DMS 273 (cell line): ENCODE results near the gene IL21.

Experiments used
- DNase-seq: peaks from one replicate; lab custom pipeline; 2025; ENCODE audit not compliant: unreplicated experiment; lab: John Stamatoyannopoulos, UW

The IL21 gene

DNA sequence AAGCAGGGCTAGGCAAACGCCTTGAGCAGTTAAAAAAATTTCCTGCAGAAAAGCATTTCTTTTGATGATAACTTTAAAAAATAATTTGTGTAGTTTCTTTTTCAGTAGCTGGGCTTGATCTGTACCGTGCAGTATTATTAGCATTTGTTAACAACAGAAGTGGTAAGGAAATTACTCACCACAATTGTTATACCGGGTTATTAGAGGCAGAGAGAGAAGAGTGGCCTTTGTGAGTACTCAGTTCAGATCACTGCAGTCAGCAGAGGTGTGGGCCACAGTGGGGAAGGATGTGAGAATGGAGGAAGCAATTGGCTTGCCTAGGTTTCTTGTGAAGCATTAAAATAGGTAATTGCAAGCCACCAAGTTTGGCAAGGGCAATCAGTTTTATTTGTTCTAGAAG is 14.3 kb upstream of the IL21 start:
- DNase-seq: no peak

DNA sequence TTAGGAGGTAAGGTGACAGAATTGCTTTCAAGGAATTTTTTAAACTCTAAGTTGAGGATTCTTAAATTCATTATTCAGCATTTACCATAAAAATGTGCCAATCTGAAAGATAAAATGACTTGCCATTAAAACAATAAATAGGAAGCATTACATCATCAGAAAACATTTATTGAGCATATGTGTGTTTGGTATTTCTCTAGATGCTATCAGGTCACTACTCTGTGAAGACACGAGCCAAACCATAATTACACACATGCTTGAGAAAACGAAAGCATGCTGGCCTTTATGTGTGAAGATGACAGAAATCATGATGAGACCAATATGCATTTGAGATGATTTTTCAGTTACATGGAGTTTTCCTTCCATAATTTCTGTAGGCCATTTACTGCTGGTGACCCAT is 12.3 kb upstream of the IL21 start:
- DNase-seq: peak; percentile 0

DNA sequence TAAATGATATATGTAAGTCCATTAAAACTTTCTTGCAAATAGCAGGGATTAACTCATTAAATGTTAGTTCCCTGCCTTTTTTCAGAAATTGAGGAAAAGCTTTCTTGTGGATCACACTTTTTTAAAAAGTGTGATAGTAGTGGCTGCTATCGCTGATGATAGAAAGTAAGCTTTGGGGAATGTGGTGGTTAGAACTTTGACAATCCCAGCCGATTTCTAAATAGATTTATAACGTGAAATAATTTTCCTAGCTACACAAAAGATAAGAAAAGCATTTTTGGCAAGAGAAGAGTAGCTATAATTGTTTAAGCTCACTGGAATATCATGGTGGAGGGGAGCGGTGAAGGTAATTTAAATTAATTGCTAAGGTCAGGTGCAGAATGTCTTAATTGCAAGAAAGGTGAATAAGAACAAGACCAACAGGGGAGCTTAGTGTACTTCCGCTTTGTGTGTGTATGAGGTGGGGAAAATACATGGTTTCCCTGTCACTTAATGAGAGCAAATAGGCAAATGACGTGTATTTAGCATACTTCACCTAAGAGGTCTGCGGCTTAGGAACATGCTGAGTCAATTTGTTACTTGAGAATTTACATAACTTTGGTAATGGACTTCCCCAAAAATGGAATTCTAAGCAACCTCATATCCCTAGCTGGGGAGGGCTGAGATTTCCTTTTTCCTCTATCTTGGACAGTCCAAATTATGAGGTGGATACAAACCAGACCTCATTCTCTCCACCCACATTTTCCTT is 11.7 kb upstream of the IL21 start:
- DNase-seq: no peak

DNA sequence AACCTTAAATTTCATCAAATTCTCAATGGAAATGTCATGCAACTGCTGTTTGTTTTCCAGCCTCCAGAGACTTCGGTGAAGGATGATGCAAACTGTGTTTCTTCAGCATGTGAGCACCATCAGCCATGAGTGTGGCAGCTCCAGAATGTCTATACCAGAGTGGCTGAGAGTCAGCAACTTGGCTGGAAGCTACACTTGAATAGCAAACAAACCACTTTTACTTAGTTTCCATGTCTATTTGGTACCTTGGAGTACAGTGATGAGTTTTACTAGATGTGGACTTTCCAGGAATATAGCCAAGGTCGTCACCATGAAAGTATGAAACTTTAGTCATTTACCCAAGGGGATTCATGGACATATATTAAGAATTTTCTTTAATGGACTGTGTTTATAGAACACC is 4.3 kb upstream of the IL21 start:
- no peak for DNase-seq

DNA sequence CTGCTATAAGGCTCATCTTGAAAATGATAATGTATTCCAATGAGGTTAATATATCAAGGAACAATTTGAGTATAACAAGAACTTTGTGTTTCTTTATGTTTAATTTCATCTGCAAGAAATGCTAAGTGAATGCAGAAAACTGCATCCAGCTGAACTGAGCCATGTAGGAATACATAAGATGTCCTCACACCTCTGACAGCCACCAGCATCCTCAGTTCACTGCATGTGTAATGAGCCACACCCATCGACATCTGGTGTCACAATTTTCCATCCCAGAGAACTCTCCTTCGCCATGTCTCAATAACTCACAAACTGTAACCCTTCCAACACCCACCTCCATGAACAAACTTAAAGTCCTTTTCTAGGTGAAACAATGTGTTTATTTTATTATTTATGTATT is 3.3 kb upstream of the IL21 start:
- peak; percentile 5 for DNase-seq

DNA sequence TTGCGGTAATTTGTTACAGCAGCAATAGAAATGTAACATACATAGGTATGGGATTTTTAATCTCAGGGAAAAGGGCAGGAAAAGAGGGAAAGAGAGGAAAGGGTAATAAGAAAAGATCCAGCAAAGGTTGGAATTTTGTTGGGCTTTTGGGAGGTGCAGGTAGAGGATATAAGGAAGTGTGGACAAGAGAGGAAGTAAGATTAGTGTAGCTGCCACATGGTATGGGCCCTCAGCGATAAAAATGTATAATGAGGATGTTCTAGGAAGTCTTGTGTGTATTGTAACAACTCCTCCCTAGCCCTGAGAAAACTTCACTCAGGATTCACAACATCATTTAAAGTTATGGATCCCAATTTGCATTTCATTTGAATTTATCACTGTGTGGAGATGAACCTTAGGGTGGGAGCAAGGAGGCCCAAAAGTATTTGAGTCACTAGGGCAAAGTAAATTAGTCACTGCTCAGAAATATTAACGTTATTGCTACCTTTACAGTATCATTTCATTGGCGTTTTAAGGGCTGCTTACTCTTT is 2.8 kb upstream of the IL21 start:
- no peak for DNase-seq

DNA sequence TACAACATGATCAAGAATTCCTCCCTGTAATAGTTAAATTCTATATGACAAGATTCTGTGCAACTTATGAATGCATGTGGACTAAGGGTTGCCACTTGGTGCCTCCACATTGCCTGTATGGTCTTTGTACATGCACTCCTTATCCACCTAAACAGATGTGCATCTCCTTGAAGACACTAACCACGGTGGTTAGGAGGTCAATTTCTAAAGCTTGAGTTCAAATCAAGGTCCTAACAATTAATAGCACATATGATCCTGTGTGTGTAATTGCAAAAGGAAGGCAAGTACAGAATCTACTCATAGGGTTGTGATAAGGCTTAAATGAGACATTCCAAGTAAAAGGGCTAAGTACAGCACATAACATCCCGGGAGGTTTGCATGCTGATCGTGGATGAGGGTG is 1.5 kb upstream of the IL21 start:
- DNase-seq: no peak

DNA sequence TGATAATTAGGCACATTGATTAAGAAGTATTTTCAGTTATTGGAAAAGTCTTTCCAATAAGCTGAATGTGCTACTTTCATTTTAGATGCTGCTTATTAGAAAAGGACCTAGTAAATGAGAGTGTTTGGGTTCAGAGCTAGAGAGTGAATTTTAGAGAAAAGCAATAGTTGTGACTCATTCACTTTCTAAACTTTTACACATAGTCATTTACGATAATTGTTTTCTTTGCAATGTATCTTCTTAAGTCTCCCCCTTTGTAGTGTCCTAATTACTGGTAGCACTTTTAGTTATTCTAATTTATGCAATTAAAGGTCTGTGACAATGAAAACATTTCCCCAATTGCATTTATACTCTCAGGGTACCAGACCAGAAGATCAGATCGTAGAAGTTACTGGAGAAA is 1.3 kb downstream of the IL21 start:
- no peak for DNase-seq

DNA sequence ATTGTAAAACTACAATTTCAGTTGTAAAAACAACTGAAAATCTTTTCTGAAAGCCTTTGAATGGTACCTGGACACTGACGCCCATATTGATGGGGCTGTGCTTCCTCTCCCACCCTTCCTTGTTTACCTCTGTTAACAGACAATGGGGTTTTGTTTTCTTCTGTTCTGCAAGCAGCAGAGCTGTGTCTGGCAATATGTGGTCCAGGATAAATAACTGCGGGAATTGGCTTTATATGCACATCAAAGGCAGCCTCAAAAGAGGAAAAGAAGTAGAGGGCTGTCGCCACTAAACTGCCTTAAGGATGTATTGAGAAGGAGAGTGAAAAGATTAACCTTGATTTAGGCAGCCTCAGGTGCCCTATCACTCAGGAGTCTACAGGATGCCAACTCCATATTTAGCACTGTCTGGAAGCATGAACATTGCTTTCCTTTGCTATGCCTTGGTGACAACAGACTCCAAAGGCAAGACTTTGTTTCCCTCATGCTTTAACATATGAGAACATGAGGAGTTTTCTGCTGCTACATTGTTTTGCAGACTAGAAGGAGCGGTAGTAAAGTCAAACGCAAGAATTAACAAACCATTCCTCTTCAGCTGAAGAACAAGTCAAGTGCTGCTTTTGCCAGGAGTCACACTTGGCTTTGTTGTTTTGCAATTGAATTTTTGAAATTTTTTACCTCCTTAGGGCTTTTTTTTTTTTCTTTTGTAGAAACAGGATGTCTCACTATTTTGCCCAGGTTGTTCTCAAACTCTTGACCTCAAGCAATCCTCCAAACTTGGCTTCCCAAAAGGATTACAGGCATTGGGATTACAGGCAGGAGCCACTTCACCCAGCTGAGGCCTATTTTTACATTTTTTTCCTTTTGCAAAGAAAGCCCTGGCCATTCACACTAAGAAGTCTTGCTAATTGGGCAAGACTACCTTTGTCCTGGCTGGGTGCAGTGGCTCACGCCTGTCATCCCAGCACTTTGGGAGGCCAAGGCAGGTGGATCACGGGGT is 3.0 kb downstream of the IL21 start:
- no peak for DNase-seq

DNA sequence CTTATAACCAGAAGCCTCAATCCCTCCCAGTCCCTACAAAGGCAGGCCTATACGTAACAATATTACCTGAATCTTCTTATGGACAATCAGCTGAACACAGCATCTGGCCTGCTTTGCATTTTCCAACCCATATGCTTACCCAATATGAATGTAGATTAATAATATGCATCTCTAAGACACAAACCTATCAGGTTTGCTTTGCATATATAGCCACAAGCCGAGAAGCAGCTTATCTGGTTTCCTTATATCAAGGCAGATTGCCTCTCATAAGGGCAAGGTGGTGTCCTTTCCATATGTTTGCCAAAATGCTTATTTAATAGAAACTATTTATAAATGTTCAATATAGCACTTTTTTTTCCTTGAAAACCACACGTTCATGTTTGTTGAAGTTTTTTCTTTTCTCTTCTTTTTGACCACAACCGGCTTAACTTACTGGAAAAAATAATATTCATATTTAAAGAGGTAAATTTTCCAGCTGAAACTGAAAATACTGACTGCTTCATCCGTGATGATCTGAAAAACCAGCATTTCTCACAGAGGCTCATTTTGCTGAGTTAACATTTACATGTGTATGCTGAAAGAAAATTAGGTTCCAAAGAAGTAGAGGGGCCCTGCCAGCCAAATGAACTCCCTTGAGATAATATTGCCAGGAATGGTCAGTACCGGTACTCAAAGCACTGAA is 3.8 kb downstream of the IL21 start:
- DNase-seq: no peak

DNA sequence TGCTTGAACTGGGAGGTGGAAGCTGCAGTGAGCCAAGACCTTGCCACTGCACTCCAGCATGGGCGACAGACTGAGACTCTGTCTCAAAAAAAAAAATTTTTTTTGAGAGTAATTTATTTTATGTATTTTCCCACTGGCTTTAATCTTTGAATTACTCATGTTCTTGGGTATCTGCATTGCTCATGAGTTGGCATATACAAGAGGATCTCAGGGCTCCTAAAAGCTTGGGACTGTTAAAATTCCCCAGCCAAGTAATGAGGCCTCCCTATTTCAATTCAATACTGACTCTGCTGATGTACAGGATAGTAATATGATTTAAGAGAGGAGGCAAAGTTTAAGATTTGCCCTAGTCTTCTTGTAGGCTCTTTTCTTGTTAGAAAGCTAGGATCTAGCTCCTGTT is 6.2 kb downstream of the IL21 start:
- DNase-seq: no peak

DNA sequence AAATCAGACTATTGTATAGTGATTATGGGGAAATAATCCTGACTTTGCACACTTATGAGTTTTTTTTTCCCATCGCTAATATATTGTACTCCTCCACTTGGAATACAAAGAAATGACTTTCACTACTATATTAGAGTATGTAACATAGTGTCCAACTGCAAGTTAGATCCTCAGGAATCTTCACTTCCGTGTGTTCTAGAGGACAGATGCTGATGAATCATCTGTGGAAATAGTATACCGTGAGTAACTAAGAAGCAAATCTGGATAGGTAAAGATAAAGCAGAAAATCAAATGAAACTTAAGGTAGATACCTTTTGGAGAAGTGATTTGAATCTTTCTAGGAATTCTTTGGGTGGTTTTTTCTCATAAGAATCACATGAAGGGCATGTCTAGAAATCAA is 8.3 kb downstream of the IL21 start:
- DNase-seq: no peak

DNA sequence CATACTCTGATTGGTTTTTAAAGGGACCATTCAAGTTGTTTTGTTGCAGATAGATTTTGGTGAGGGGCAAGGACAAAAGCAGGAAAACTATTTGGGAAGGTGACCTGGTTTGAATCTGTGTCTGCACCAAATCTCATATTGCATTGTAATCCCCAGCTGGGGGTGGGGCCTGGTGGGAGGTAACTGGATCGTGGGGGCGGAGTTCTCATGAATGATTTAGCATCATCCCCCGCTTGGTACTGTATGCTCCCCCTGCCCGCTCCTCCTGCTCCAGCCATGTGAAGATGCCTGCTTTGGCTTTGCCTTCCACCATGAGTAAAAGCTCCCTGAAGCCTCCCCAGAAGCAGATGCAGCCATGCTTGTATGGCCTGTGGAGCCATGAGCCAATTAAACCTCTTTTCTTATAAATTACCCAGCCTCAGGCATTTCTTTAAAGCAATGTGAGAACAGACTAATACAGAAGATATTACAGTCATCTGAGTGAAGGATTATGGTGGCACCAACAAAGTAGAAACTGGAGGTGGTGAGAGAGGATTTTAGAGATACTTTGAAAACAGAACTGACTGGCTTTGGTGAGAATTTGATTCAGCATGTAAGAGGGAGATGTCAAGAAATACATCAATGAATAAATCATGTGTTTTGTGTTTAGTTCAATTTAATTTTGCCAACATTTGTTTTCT is 14.4 kb downstream of the IL21 start:
- DNase-seq: no peak

DNA sequence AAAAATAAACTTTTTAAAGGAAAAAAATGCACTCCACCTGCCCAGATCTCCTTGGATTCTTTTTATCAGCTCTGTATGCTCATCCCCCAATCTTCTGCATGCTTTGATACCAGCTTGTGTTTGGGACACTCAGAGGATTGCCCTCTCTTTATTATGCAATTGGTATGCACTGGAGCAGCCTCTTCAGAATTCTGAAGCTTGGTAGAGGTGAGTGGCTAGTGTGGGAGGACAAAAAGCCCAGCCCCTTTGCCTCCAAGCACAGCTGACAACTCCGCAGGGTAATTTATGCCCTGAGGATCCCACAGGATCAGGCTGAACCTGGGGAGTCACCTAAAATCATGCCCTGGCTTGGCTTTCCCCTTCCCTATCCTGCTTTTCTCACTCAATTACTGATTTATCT is 16.7 kb downstream of the IL21 start:
- no peak for DNase-seq

DNA sequence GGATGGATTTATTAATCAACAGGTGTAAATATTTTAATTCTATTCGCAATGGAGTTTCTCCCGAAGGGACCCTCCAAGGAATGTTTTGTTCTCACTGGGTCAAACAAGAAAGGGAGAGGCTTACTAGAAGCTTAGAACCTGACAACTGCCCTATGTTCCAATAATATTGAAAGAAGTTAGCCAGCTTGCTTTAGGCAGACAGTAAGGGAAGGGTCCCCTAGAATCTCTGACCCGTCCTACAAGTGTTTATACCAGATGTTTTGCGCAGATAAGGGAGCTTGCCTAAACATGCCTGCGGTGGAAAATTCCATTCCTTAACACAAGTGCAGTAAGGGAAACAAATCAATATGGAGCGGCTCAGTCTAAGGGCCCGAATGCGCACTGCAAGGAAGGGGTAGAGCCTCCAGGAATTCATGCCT is 17.7 kb downstream of the IL21 start:
- no peak for DNase-seq

DNA sequence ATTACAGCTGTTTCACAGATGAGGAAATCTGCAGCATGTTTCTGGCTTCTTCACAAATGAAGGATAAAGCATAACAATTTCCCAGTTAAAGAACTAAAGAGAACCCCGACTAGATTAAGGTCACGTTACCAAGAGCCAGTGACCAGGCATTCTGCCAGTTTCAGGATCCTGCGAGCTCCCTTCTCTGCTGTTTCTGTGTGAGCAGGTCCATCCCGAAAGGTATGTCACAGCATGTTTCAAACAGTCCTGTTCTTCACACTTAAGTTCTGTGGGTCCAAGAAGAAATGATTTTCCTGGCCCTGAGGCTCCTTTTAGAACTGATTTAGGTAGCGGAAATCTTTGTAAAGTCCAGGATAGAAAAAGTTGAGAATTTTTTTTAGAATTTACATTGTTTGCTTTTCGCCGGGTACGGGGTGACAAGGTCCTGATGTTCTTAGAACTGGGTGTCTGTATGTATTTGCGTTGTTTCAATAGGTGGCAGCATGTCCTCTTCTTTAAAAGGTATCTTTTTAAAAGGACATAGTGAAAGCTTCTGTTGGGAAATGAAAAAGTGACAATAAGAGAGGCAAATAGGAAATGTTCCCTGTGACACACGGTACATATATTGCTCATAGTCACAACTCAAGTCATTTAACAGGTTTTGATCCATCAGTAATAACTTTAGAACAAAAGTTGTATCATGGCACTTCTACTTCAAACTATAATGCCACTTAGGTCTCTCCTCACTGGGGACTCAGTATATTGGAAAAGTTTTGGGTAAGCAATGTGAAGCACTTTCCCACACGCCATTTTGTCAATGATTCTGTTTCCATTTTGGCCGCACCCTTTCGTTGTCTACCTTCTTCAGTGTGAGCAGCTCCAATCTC is 18.4 kb downstream of the IL21 start:
- peak; percentile 24 for DNase-seq

DNA sequence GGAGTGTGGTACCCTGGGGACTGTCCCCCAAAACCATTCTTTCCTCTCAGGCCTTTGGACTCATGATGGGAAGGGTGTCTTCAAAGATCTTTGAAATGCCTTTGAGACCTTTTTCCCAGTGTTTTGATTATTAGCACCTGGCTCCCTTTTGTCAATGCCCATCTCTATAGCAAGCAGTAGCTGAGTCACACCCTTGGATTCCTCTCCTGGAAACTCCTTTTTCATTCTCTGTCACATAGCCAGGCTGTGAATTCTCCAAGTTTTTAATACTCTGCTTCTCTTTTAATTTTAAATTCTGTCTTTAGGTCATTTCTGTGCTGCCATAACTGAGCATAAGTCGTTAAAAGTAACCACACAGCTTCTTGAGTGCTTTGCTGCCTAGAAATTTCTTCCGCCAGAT is 29.7 kb downstream of the IL21 start:
- no peak for DNase-seq

DNA sequence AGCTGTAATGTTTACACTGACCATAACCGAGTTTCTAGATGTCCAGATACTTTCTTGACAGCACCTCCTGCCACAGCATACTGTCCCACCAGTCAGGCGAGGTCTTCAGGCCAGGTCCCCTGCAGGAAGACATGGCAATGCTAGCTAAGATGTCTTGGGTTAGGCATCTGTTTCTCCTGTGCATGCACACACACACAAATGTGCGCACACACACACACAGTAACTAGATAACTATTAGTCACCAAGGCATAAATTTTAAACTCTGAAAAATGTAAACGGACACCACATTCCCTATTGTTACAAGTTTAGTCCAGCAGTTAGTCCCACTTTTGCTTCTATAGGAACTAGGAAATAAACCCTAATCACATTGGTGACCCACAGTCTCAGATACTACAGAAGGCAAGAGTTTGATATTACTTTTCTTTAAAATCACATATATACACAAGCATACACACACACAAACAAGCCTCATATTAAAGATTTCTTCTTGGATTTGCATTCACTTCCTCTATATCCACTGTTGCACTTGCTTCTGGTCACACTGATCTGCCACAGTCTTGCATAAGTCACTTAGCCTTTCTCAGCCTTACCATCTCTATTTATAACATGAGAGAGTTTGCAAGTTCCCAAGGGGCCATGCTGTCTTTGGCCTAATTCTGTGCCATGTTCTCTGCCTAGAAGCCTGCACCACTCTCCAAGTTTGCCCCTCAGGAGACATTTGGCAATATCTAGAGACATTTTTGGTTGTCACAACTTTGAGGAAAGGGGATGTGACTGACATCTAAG is 32.2 kb downstream of the IL21 start:
- DNase-seq: no peak

DNA sequence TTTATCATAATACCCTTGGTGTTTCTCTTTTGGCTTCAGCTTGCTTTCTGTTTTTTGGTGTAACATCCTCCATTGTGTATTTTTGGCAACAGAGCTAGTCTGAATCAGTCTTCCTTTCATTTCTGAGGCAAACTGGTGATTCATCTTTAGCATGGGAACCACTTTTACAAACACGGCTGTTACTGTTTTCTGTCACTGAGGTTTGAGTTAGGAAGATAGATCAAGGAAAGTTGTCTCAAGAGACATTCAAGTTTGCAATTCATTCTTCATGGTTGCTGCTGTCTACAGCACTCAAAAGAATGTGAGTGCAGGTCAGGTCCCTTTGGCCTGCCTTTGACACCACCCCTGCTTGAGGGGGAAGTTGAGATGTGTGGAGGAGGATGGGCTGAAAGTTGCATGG is 36.3 kb downstream of the IL21 start:
- no peak for DNase-seq
